ENCODE data around the gene CTDSP2.
"Not testable (repeated sequence)": the region's sequence is repeated elsewhere in the genome, so short reads cannot be mapped to it uniquely, and the experiment has no call there.

The CTDSP2 gene

DNA sequence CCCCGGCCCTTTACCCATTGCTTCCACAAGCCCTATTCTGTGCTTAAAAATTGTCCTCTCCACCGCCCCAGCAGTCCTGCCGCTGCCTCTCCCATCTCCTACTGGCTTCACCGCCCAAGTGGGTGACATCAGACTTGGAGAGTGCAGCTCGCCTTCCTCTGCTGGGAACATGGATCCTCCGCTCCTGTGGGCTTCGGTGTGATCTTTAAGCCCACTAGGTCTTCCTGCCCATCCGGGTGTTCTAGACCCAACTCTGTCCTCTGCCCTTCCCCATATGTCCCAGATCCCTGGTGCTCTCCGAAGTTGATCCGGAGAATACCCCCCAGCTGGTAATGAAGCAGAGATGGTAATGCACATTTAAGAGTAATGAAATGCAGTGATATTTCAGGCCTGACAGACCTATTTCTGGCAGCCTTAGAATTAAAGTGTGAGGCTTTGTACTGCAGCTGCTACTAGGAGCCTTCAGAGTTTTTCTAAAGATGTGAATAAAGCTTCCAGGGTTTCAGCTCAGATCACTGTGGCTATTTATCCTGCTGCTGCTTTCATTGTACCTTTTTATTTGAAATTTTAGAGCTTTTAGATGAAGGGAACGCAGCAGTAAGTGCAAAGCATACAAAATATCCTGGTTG, 22.9 kb upstream of the CTDSP2 start:
- H3K4me1 Mint-ChIP-seq = peaks cover 8% of the 10 kb centered on the region
- CTCF ChIA-PET = no interaction called here
- no peak for DNase-seq
- no peak overlapping the region for H3K27ac Mint-ChIP-seq
- H3K36me3 Mint-ChIP-seq = no peaks in the 10 kb centered on the region
- H3K4me3 Mint-ChIP-seq = no peak overlapping the region
- no peaks in the 10 kb centered on the region for H3K9me3 Mint-ChIP-seq
- H3K27me3 Mint-ChIP-seq = peaks cover 31% of the 10 kb centered on the region

DNA sequence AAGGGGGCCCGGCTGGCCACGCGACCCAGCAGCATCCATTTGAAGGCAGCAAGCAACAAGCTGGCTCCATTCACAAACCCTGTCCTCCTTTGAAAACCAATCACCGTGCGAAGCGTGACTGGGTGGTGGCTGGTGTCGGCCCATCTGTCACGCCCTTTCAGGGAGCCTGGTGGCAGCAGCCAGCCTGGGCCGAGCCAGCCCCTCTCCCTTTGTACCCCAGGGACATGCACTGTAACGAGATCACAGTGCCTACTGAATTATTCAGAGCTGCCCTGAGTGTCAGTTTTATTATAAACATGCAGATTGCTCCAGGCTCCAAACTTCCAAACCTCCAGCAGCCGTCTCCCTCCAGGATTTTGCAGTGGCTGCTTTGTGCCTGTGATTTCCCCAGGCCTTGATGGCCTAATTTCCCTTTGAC, 22.3 kb upstream of the CTDSP2 start:
- no peak overlapping the region for H3K4me3 Mint-ChIP-seq
- no peak overlapping the region for H3K27ac Mint-ChIP-seq
- peaks cover 8% of the 10 kb centered on the region for H3K4me1 Mint-ChIP-seq
- H3K9me3 Mint-ChIP-seq = no peaks in the 10 kb centered on the region
- DNase-seq = no peak
- no peaks in the 10 kb centered on the region for H3K36me3 Mint-ChIP-seq
- CTCF ChIA-PET = interaction anchor here (1.4 kb wide), 1 partner anchor 66 kb away, joined by 3 read pairs; no protein-coding TSS in a partner anchor
- peaks cover 32% of the 10 kb centered on the region for H3K27me3 Mint-ChIP-seq

DNA sequence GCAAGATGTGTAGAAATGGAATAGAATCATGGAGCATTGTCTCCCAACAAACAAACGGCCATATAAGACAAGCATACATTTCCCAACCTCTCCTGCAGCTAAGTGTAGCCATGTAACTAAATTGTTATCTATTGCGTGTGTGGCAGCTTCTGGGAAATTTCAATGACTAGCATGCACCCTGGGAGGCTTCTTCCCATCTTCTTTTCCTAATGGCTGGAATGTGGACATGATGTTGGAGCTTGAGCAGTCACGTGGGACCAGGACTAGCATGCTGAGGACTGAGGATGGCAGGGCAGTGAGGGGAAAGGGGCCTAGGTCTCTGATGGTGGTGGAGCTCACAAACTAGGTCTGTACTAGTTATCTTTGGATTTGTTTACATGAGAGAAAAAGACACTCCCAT, 21.7 kb upstream of the CTDSP2 start:
- Mint-ChIP-seq H3K27me3 (peaks cover 39% of the 10 kb centered on the region), H3K4me3 (no peak overlapping the region), H3K9me3 (no peaks in the 10 kb centered on the region), H3K36me3 (no peaks in the 10 kb centered on the region), H3K4me1 (peaks cover 8% of the 10 kb centered on the region), H3K27ac (no peak overlapping the region)
- CTCF ChIA-PET = interaction anchor here (1.1 to 1.4 kb wide), 2 partner anchors 26 to 65 kb away, joined by 3 to 4 read pairs; no protein-coding TSS in a partner anchor
- no peak for DNase-seq

DNA sequence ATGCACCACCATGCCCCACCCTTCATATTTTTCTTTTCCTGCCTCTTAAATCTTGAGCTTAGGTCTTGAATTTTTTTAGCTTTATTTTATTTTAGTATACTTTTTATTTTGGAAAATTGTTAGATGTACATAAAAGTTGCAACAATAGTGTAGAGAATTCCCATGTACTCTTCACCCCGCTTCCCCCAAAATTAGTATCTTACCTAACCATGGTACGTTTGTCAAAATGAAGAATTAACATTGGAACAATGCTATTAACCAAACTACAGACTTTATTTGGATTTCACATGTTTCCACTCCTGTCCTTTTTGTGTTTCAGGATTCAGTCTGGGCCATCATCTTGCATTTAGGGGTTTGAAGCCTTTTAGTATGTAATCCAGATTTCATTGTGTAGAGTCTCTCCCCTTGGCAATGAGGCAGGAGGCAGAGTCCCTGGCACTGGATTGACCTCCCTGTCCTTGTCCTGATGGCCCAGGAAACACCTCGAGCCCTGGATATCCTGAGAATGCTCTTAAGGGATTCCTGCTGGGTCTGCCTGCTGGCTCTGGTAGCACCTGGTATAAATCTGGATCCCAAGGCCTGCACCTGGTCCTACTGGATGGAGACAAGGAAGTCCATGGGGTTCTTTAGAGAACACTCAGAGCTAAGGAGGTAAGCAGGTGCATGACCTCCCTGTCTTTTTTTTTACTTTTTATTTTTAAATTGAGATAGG, 19.9 kb upstream of the CTDSP2 start:
- no peak overlapping the region for H3K27ac Mint-ChIP-seq
- no peak overlapping the region for H3K4me3 Mint-ChIP-seq
- peaks cover 50% of the 10 kb centered on the region for H3K27me3 Mint-ChIP-seq
- no peaks in the 10 kb centered on the region for H3K9me3 Mint-ChIP-seq
- peaks cover 8% of the 10 kb centered on the region for H3K4me1 Mint-ChIP-seq
- no peaks in the 10 kb centered on the region for H3K36me3 Mint-ChIP-seq
- CTCF ChIA-PET = interaction anchor here (1.3 to 3.7 kb wide), 2 partner anchors 22 to 30 kb away, joined by 4 to 16 read pairs; no protein-coding TSS in a partner anchor
- DNase-seq = no peak

DNA sequence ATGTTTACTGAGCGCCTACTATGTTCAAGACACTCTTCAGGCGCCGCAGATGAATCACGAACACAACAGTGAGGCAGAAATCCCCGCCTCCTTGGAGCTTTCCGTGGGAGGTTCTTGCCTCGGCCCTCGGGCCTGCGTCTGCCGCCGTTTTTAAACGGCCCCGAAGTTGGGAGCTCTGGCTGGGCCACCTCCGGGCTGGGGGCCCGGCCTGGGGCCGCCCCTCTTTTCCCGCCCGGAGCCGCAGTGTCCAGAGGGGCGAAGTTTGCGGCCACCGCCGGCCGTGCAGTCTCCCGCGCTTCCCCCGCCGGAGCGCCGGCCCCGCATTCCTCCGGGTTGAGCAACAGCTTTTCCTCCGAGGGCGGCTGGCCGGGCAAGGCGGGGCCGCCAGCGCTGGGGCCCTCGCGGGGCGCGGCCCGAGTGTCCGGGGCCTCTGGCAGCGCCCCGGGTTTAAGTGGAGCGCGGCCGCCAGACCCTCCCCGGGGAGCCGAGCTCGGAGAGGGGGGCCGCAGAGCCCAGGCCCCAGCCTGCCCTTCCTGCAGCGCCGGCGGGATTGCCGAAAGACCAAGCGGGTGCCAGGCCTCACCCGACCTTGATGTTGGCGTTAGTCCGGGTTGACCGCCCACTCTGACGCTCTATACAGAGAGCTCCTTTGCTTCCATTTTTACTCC, 18.7 kb upstream of the CTDSP2 start:
- Mint-ChIP-seq H3K9me3 (no peaks in the 10 kb centered on the region), H3K4me1 (peaks cover 8% of the 10 kb centered on the region), H3K27ac (no peak overlapping the region), H3K4me3 (peak overlapping the region; percentile 68), H3K27me3 (peaks cover 53% of the 10 kb centered on the region), H3K36me3 (no peaks in the 10 kb centered on the region)
- peak; percentile 67 for DNase-seq
- CTCF ChIA-PET = interaction anchor here (1.0 to 3.7 kb wide), 6 partner anchors 9 to 32 kb away, joined by 3 to 16 read pairs (median 4); no protein-coding TSS in a partner anchor

DNA sequence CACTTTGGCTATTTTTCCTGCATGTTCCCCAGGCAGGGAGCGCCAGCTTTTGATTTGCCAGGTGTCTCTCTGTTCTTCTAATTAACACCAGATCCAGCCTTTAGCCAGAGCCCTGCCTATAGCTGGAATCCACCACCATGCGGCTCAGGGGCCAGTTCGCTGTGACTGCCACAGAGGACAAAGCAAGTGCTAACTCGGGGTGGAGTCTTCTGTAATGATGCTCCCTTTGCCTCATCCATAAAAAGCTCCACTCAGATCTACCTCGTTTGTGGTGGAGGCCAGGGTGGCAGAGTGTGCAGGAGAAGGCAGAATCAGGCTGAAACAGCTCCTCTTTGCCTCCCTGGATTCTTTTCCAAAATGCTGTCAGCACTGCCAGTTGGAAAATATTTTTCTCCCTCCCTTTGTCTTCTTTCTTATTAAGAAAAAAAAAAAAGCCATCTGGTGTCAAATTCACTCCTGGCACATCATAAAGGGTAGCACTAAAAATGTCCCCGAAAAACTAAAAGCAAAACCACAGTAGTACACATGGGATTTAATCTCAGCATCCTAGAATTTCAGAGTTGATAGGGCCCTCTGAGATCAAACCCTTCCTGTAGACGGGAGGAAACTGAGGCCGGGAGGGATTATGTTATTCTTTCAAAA, 18.0 kb upstream of the CTDSP2 start:
- peaks cover 57% of the 10 kb centered on the region for H3K27me3 Mint-ChIP-seq
- no peak overlapping the region for H3K27ac Mint-ChIP-seq
- CTCF ChIA-PET = interaction anchor here (0.6 to 3.7 kb wide), 6 partner anchors 10 to 32 kb away, joined by 3 to 16 read pairs (median 3); no protein-coding TSS in a partner anchor
- no peaks in the 10 kb centered on the region for H3K36me3 Mint-ChIP-seq
- DNase-seq = no peak
- peaks cover 8% of the 10 kb centered on the region for H3K4me1 Mint-ChIP-seq
- H3K9me3 Mint-ChIP-seq = no peaks in the 10 kb centered on the region
- H3K4me3 Mint-ChIP-seq = peak overlapping the region; percentile 56

DNA sequence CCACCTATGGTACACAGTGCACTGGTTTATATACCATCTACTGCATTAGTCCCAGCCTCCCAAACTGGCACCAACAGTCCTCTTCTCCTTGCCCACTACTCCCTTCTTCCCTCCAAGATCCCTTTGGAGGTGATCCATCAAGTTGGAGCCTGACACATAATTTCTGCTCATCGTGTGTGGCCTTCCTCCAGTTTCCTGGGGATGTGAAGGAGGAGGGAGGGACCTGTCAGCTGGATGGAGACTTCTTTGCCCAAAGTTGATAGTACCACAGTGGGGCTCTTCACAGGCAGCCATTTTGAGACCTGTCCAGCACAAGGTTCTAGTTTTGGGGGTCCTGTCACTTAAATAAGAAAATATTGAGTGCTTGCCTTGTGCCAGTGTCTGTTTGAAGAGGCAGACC, 17.1 kb upstream of the CTDSP2 start:
- no peaks in the 10 kb centered on the region for H3K36me3 Mint-ChIP-seq
- H3K9me3 Mint-ChIP-seq = no peaks in the 10 kb centered on the region
- no peak overlapping the region for H3K4me3 Mint-ChIP-seq
- CTCF ChIA-PET = no interaction called here
- DNase-seq = no peak
- H3K27me3 Mint-ChIP-seq = peaks cover 58% of the 10 kb centered on the region
- peaks cover 8% of the 10 kb centered on the region for H3K4me1 Mint-ChIP-seq
- H3K27ac Mint-ChIP-seq = no peak overlapping the region

DNA sequence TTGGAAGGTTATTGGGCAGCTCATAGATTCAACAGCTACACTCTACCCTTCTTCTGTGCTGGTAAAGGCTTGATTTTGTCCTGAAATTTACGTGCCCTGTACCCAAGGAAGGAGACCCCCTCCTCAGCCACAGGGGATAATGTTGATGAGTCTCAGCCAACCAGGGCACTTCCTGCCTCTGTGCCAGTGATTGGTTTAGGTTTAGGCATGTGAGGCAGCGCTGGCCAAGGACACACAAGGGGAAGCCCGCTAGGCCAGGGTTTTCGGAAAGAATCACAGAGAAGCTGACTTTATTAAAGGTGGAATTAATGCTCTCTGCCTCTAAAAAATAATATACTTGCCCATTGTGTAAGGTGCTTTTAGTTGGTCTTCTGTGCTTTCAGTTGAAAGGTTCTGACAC, 15.4 kb upstream of the CTDSP2 start:
- Mint-ChIP-seq H3K27me3 (peaks cover 70% of the 10 kb centered on the region), H3K27ac (no peak overlapping the region), H3K36me3 (no peaks in the 10 kb centered on the region), H3K4me1 (peaks cover 8% of the 10 kb centered on the region), H3K9me3 (no peaks in the 10 kb centered on the region), H3K4me3 (no peak overlapping the region)
- CTCF ChIA-PET = interaction anchor here (0.8 to 1.4 kb wide), 2 partner anchors 10 to 60 kb away, joined by 3 read pairs; no protein-coding TSS in a partner anchor
- DNase-seq = no peak

DNA sequence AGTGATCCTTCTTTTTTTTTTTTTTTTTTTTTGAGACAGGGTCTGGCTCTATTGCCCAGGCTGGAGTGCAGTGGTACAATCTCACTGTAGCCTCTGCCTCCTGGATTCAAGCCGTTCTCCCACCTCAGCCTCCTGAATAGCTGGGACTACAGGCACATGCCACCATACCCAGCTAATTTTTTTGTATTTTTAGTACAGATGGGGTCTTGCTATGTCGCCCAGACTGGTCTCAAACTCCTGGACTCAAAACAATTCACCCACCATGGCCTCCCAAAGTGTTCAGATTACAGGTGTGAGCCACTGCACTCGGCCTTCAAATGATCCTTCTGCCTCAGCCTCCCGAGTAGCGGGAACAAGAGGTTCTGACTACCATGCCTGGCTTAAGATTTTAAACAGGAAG, 14.4 kb upstream of the CTDSP2 start:
- CTCF ChIA-PET = interaction anchor here (0.6 to 1.4 kb wide), 4 partner anchors 9 to 59 kb away, joined by 3 to 4 read pairs (median 3); no protein-coding TSS in a partner anchor
- not testable (repeated sequence) for H3K27ac Mint-ChIP-seq, H3K4me3 Mint-ChIP-seq, H3K4me1 Mint-ChIP-seq, DNase-seq, H3K36me3 Mint-ChIP-seq, H3K9me3 Mint-ChIP-seq
- peaks cover 70% of the 10 kb centered on the region for H3K27me3 Mint-ChIP-seq

DNA sequence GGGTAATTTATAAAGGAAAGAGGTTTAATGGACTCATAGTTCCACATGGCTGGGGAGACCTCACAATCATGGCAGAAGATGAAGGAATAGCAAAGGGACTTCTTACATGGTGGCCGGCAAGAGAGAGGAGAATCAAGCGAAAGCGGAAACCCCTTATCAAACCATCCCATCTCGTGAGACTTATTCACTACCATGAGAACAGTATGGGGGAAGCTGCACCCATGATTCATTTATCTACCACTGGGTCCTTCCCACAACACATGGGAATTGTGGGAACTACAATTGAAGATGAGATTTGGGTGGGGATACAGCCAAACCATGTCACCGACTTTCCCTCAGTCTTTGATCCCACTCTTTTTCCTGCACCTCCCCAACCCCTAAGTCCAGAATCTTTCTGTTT, 12.6 kb upstream of the CTDSP2 start:
- Mint-ChIP-seq H3K4me3 (no peak overlapping the region), H3K27me3 (peaks cover 77% of the 10 kb centered on the region), H3K36me3 (no peaks in the 10 kb centered on the region), H3K9me3 (no peaks in the 10 kb centered on the region), H3K27ac (no peak overlapping the region), H3K4me1 (no peaks in the 10 kb centered on the region)
- DNase-seq = no peak
- CTCF ChIA-PET = interaction anchor here (1.1 kb wide), 1 partner anchor 25 kb away, joined by 3 read pairs; no protein-coding TSS in a partner anchor

DNA sequence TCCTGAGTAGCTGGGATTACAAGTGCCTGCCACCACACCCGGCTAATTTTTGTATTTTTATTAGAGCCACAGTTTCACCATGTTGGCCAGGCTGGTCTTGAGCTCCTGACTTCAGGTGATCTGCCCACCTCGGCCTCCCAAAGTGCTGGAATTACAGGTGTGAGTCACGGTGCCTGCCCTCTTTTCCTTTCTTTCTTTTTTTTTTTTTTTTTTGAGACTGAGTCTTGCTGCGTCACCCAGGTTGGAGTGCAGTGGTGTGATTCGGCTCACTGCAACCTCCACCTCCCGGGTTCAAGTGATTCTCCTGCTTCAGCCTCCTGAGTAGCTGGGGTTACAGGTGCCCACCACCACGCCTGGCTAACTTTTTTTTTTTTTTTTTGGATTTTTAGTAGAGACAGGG, 11.6 kb upstream of the CTDSP2 start:
- DNase-seq, H3K4me3 Mint-ChIP-seq, H3K36me3 Mint-ChIP-seq, CTCF ChIA-PET, H3K27ac Mint-ChIP-seq, H3K9me3 Mint-ChIP-seq, H3K4me1 Mint-ChIP-seq: not testable (repeated sequence)
- peaks cover 77% of the 10 kb centered on the region for H3K27me3 Mint-ChIP-seq

DNA sequence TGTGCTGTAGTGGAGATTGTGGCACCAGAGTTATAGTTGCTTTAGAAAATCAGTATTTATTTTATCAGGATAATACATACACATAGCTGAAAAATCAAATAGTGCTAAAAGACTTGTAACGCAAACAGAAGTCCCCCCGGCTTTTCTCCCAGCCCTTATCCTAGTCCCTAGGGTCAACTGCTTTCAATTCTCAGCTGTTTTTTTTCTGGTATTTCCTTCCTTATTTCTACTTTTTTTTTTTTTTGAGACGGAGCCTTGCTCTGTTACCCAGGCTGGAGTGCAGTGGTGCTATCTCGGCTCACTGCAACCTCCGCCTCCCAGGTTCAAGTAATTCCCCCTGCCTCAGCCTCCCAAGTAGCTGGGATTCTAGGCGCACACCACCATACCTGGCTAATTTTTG, 8.4 kb upstream of the CTDSP2 start:
- Mint-ChIP-seq H3K4me1 (peaks cover 6% of the 10 kb centered on the region), H3K27ac (no peak overlapping the region), H3K36me3 (no peaks in the 10 kb centered on the region), H3K4me3 (no peak overlapping the region), H3K9me3 (no peaks in the 10 kb centered on the region), H3K27me3 (peaks cover 88% of the 10 kb centered on the region)
- no peak for DNase-seq
- CTCF ChIA-PET = interaction anchor here (1.4 kb wide), 1 partner anchor 50 kb away, joined by 5 read pairs; no protein-coding TSS in a partner anchor

DNA sequence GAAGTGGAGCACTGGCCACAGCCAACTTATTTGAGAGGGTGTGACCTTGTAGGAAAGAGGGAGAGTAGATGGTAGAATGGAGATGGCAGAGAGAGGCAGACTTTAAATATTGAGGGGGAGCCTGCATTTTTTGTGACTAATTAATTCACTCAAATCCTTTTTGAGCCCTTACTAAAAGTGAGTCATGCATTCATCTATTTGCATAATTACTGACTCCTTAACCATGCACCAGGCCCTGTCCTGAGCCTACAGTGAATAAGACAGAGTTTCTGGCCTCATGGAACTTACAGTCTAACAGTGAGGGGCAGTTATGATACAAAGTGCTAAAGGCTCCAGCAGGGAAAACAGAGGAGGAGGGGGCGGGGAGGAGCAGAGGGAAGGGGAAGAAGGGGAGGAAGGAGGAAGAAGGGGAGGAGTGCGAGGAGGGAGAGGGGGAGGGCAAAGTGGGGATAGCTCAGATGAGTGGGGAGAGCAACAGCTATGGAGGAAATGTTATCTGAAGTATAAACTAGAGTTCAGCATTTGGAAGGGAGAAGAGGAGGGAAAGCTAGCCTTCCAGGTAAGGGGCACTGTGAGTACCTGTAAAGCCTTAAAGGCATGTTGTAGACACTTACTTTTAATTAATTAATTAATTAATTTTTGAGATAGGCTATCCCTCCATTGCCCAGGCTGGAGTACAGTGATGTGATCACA, 7.5 kb upstream of the CTDSP2 start:
- Mint-ChIP-seq H3K36me3 (no peaks in the 10 kb centered on the region), H3K27ac (no peak overlapping the region)

More for the DNA sequence above, 7.5 kb upstream of the CTDSP2 start:
- Mint-ChIP-seq H3K4me3 (no peak overlapping the region), H3K27me3 (peaks cover 87% of the 10 kb centered on the region), H3K4me1 (peaks cover 6% of the 10 kb centered on the region), H3K9me3 (no peaks in the 10 kb centered on the region)
- CTCF ChIA-PET = interaction anchor here (1.3 to 1.4 kb wide), 3 partner anchors 12 to 92 kb away, joined by 3 to 5 read pairs (median 3); no protein-coding TSS in a partner anchor
- no peak for DNase-seq

All from activated naive CD4-positive, alpha-beta T cell treated with anti-CD3 and anti-CD28 coated beads, Interleukin-2, amount 10 ng/mL, durations not matched to agents 7 days and 5 days (primary cell).